Measurements from ENCODE around the gene TMX2.

Gene TMX2

GRCh38 chr11:57773026-57773598 lies 60.7 kb downstream of the TMX2 start:
- DNase-seq (ENCODE audit: insufficient read length), result no peak
- no peak for FAIRE-seq
- no peak for TF ChIP-seq POLR2AphosphoS5 (IDR thresholded peaks at IDR 0.05; ENCODE audit: low read depth, low read length)
- TF ChIP-seq POLR2A (IDR thresholded peaks at IDR 0.05; ENCODE audit: low read depth, low read length), result no peak

GRCh38 chr11:57775491-57775890 lies 63.1 kb downstream of the TMX2 start:
- no peak for TF ChIP-seq POLR2A (IDR thresholded peaks at IDR 0.05; ENCODE audit: low read depth, low read length)
- TF ChIP-seq POLR2AphosphoS5 (IDR thresholded peaks at IDR 0.05; ENCODE audit: low read depth, low read length), result no peak
- no peak for TF ChIP-seq TAF1 (IDR thresholded peaks at IDR 0.05; ENCODE audit: borderline replicate concordance, low read depth, low read length)
- no peak for DNase-seq (ENCODE audit: insufficient read length)
- no peak for FAIRE-seq

- no peak for FAIRE-seq
- TF ChIP-seq TAF1 (IDR thresholded peaks at IDR 0.05; ENCODE audit: borderline replicate concordance, low read depth, low read length), result no peak
- TF ChIP-seq POLR2AphosphoS5 (IDR thresholded peaks at IDR 0.05; ENCODE audit: low read depth, low read length), result no peak
- no peak for TF ChIP-seq POLR2A (IDR thresholded peaks at IDR 0.05; ENCODE audit: low read depth, low read length)
- no peak for DNase-seq (ENCODE audit: insufficient read length)
Observed at GRCh38 chr11:57776031-57776521, 63.7 kb downstream of the TMX2 start.

- TF ChIP-seq POLR2A (IDR thresholded peaks at IDR 0.05; ENCODE audit: low read depth, low read length) (no peak), TAF1 (IDR thresholded peaks at IDR 0.05; ENCODE audit: borderline replicate concordance, low read depth, low read length) (no peak), POLR2AphosphoS5 (IDR thresholded peaks at IDR 0.05; ENCODE audit: low read depth, low read length) (no peak)
- FAIRE-seq, result no peak
- no peak for DNase-seq (ENCODE audit: insufficient read length)
Observed at GRCh38 chr11:57776577-57777210, 64.3 kb downstream of the TMX2 start.

- no peak for DNase-seq (ENCODE audit: insufficient read length)
- FAIRE-seq, result no peak
- TF ChIP-seq POLR2A (IDR thresholded peaks at IDR 0.05; ENCODE audit: low read depth, low read length) (no peak), POLR2AphosphoS5 (IDR thresholded peaks at IDR 0.05; ENCODE audit: low read depth, low read length) (no peak)
Observed at GRCh38 chr11:57777969-57778317, 65.5 kb downstream of the TMX2 start.

GRCh38 chr11:57778318-57779037 lies 66.1 kb downstream of the TMX2 start:
- no peak for DNase-seq (ENCODE audit: insufficient read length)
- no peak for TF ChIP-seq POLR2A (IDR thresholded peaks at IDR 0.05; ENCODE audit: low read depth, low read length)
- TF ChIP-seq TAF1 (IDR thresholded peaks at IDR 0.05; ENCODE audit: borderline replicate concordance, low read depth, low read length), result no peak
- no peak for TF ChIP-seq POLR2AphosphoS5 (IDR thresholded peaks at IDR 0.05; ENCODE audit: low read depth, low read length)
- no peak for FAIRE-seq

- no peak for DNase-seq (ENCODE audit: insufficient read length)
- TF ChIP-seq POLR2A (IDR thresholded peaks at IDR 0.05; ENCODE audit: low read depth, low read length) (no peak), POLR2AphosphoS5 (IDR thresholded peaks at IDR 0.05; ENCODE audit: low read depth, low read length) (no peak), TAF1 (IDR thresholded peaks at IDR 0.05; ENCODE audit: borderline replicate concordance, low read depth, low read length) (no peak)
- FAIRE-seq, result no peak
Observed at GRCh38 chr11:57779276-57779675, 66.9 kb downstream of the TMX2 start.

- DNase-seq (ENCODE audit: insufficient read length), result no peak
- no peak for FAIRE-seq
- TF ChIP-seq POLR2AphosphoS5 (IDR thresholded peaks at IDR 0.05; ENCODE audit: low read depth, low read length), result no peak
- TF ChIP-seq POLR2A (IDR thresholded peaks at IDR 0.05; ENCODE audit: low read depth, low read length), result no peak
- TF ChIP-seq TAF1 (IDR thresholded peaks at IDR 0.05; ENCODE audit: borderline replicate concordance, low read depth, low read length), result no peak
Observed at GRCh38 chr11:57781529-57781943, 69.1 kb downstream of the TMX2 start.

- no peak for TF ChIP-seq POLR2A (IDR thresholded peaks at IDR 0.05; ENCODE audit: low read depth, low read length)
- TF ChIP-seq POLR2AphosphoS5 (IDR thresholded peaks at IDR 0.05; ENCODE audit: low read depth, low read length), result no peak
- no peak for TF ChIP-seq TAF1 (IDR thresholded peaks at IDR 0.05; ENCODE audit: borderline replicate concordance, low read depth, low read length)
- peak; percentile 33 for FAIRE-seq
Observed at GRCh38 chr11:57785072-57785471, 72.7 kb downstream of the TMX2 start.

GRCh38 chr11:57786436-57786835 lies 74.0 kb downstream of the TMX2 start:
- peak; percentile 51 for FAIRE-seq
- no peak for DNase-seq (ENCODE audit: insufficient read length)
- TF ChIP-seq POLR2A (IDR thresholded peaks at IDR 0.05; ENCODE audit: low read depth, low read length) (no peak), POLR2AphosphoS5 (IDR thresholded peaks at IDR 0.05; ENCODE audit: low read depth, low read length) (no peak), TAF1 (IDR thresholded peaks at IDR 0.05; ENCODE audit: borderline replicate concordance, low read depth, low read length) (no peak)

More at GRCh38 chr11:57785072-57785471, 72.7 kb downstream of the TMX2 start:
- no peak for DNase-seq (ENCODE audit: insufficient read length)

GRCh38 chr11:57787006-57787604 lies 74.7 kb downstream of the TMX2 start:
- FAIRE-seq (peak; percentile 85), DNase-seq (ENCODE audit: insufficient read length) (no peak)
- TF ChIP-seq TAF1 (IDR thresholded peaks at IDR 0.05; ENCODE audit: borderline replicate concordance, low read depth, low read length) (no peak), POLR2A (IDR thresholded peaks at IDR 0.05; ENCODE audit: low read depth, low read length) (no peak), POLR2AphosphoS5 (IDR thresholded peaks at IDR 0.05; ENCODE audit: low read depth, low read length) (no peak)

Data from GM12892 (cell line).